Cardiac muscle cell (in vitro differentiated cells and primary cell): ENCODE data around the gene CD19. TPM values are rescaled to one million over a fixed set of nuclear protein-coding genes. Genes with fewer than 3 reads are reported as not detected.

Experiments used
- DNase-seq, 2 donors: peaks; one replicate each; pipeline versions ENCODE4 v3.0.0 to v3.0.0-alpha.2; 2010 to 2017; ENCODE audit warnings: low read depth in 1 of 2, low spot score in 1 of 2
- H3K27ac ChIP-seq: fragments of 200-600 bp; sonication (generic); 2 replicates; pipeline ENCODE4 v1.5.1; 2016
- H3K27me3 ChIP-seq: fragments of 200-600 bp; sonication (generic); 2 replicates; pipeline ENCODE4 v1.6.0; 2016; ENCODE audit warnings: control low read depth
- H3K36me3 ChIP-seq: fragments of 200-600 bp; sonication (generic); 2 replicates; pipeline ENCODE4 v1.5.1; 2016; ENCODE audit warnings: control low read depth
- H3K4me1 ChIP-seq: fragments of 200-600 bp; sonication (generic); 2 replicates; pipeline ENCODE4 v1.8.1; 2017; ENCODE audit warnings: low read depth, mild to moderate bottlenecking, mixed run types
- H3K4me3 ChIP-seq: fragments of 200-600 bp; sonication (generic); 2 replicates; pipeline ENCODE4 v1.5.1; 2016; ENCODE audit warnings: mild to moderate bottlenecking
- H3K9me3 ChIP-seq: fragments of 200-600 bp; sonication (generic); 2 replicates; pipeline ENCODE4 v1.5.1; 2017; ENCODE audit warnings: low read depth, mild to moderate bottlenecking, control low read depth
- polyA plus RNA-seq: library from polyadenylated mRNA; unstranded; fragments of >200 nt; fragmentation: Nextera tagmentation; extraction: Ambion mirVana; gene quantifications from 2 replicates; pipeline ENCODE4 v1.2.1, GENCODE V29; 2016
- total RNA-seq: library from RNA; depleted of rRNA; stranded (reverse); fragments of >200 nt; gene quantifications from 2 replicates; pipeline ENCODE4 v1.2.3, GENCODE V29; 2016
- TF ChIP-seq, protein P1 (sequence below): IDR thresholded peaks from 2 replicates; pipeline ENCODE4 v1.5.1; 2012; ENCODE audit warnings: low read depth, mild to moderate bottlenecking, low read length

The CD19 gene
- total and polyA plus RNA-seq, 2 experiments from 2014 or later = 1.1 TPM; not detected in 1

GRCh38 chr16:28984619-28985135, 52.9 kb downstream of the CD19 start, which contains the start of gene LAT:
LAT (plus strand) TSS chr16:28985052; CDS start chr16:28985418, 366 bp downstream.
- Histone ChIP-seq H3K36me3 (peaks cover 3% of the 10 kb centered on the region), H3K4me1 (no peaks in the 10 kb centered on the region), H3K9me3 (no peaks in the 10 kb centered on the region), H3K4me3 (no peak within 1 kb of the TSS), H3K27me3 (no peaks in the 10 kb centered on the region), H3K27ac (no peak within 1 kb of the TSS)
- TF ChIP-seq, protein P1, sequence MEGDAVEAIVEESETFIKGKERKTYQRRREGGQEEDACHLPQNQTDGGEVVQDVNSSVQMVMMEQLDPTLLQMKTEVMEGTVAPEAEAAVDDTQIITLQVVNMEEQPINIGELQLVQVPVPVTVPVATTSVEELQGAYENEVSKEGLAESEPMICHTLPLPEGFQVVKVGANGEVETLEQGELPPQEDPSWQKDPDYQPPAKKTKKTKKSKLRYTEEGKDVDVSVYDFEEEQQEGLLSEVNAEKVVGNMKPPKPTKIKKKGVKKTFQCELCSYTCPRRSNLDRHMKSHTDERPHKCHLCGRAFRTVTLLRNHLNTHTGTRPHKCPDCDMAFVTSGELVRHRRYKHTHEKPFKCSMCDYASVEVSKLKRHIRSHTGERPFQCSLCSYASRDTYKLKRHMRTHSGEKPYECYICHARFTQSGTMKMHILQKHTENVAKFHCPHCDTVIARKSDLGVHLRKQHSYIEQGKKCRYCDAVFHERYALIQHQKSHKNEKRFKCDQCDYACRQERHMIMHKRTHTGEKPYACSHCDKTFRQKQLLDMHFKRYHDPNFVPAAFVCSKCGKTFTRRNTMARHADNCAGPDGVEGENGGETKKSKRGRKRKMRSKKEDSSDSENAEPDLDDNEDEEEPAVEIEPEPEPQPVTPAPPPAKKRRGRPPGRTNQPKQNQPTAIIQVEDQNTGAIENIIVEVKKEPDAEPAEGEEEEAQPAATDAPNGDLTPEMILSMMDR = no peak
- no peak for DNase-seq

DNA sequence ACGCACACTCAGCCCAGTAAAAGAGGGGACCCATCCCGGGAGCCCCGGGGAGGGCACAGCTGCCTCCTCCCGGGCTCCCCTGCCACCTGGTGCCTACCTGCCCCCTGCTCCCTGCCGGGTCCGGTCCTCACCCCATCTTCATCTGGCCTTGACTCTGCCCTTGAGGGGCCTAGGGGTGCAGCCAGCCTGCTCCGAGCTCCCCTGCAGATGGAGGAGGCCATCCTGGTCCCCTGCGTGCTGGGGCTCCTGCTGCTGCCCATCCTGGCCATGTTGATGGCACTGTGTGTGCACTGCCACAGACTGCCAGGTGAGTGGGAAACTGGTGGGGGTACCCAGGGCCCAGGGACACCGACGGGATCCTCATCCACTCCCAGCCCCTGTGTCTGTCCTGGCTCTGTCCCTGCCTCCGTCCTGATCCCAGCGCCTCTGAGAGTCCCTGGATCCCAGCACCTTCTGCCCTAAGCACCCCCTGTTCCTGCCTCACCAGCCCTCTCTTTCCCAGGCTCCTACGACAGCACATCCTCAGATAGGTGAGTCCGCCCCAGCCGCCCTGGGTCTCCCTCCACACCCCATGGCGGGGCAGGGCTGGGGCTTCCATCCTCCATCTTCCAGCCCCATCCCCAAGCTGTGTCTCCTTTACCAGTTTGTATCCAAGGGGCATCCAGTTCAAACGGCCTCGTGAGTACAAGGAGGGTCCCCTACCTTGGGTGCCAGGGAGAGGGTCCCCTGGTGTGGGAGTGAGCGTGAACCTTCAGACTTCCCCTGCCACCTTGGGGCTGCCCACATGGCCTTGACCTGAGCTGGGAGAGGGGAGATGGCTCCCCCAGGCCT, 53.7 kb downstream of the CD19 start:
- Histone ChIP-seq H3K27ac (no peak overlapping the region), H3K36me3 (peaks cover 3% of the 10 kb centered on the region), H3K9me3 (no peaks in the 10 kb centered on the region), H3K4me3 (no peak overlapping the region), H3K4me1 (no peaks in the 10 kb centered on the region), H3K27me3 (no peaks in the 10 kb centered on the region)
- DNase-seq = no peak
- TF ChIP-seq, protein P1 = no peak

GRCh38 chr16:28986046-28986445, 54.3 kb downstream of the CD19 start:
- Histone ChIP-seq H3K27ac (no peak overlapping the region), H3K27me3 (no peaks in the 10 kb centered on the region), H3K4me1 (no peaks in the 10 kb centered on the region), H3K36me3 (peaks cover under 1% of the 10 kb centered on the region), H3K4me3 (no peak overlapping the region), H3K9me3 (no peaks in the 10 kb centered on the region)
- TF ChIP-seq, protein P1 = no peak
- no peak for DNase-seq

GRCh38 chr16:28986492-28986891, 54.7 kb downstream of the CD19 start:
- Histone ChIP-seq H3K27me3 (no peaks in the 10 kb centered on the region), H3K36me3 (no peaks in the 10 kb centered on the region), H3K4me1 (no peaks in the 10 kb centered on the region), H3K4me3 (no peak overlapping the region), H3K9me3 (no peaks in the 10 kb centered on the region), H3K27ac (no peak overlapping the region)
- DNase-seq = no peak
- TF ChIP-seq, protein P1 = no peak

DNA sequence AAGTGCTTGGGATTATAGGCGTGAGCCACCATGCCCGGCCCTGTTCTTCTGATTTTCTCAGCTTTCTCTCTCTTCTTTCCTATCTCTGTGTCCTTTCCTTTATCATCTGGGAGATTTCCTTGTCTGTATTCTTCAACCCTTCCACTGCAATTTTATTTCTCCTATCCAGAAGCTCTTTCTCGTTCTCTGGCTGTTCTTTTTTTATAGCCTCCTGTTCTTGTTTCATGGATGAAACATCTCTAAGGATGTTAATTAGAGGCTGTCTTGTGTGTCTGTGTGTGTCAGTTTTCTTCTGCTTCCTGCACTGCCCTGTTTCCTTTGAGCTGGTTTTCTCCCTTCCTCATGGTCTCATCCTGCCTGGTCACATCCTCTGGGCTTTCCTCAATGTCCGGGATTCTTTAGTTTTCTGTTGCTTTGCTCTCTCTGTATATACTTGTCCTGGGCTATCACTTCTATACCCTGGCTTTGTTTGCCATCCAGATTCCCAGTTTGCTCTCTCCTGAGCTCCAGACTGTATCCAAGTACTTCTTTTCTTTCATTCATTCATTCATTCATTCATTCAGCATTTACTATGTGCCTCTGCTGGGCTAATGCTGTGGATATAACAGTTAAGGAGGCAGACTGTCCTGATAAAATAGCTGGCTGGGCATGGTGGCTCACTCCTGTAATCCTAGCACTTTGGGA, 55.5 kb downstream of the CD19 start:
- no peaks in the 10 kb centered on the region for H3K9me3 ChIP-seq
- no peak overlapping the region for H3K4me3 ChIP-seq
- H3K4me1 ChIP-seq = no peaks in the 10 kb centered on the region
- no peak for DNase-seq
- no peaks in the 10 kb centered on the region for H3K27me3 ChIP-seq
- TF ChIP-seq, protein P1 = no peak
- H3K36me3 ChIP-seq = no peaks in the 10 kb centered on the region
- H3K27ac ChIP-seq = no peak overlapping the region

Other genes with a start within 250 kb of the CD19 start
- gene EIF3C, start 220.5 kb upstream of the CD19 start, total RNA-seq = 287 and 310 TPM in 2 replicates
- 381 and 388 TPM in 2 replicates for gene EIF3C, start 220.5 kb upstream of the CD19 start, polyA plus RNA-seq
- 1.2 and 1.5 TPM in 2 replicates for gene NPIPB9, start 180.2 kb upstream of the CD19 start, total RNA-seq
- gene NPIPB9, start 180.2 kb upstream of the CD19 start, polyA plus RNA-seq = 1.8 and 2.1 TPM in 2 replicates
- gene ATXN2L, start 109.0 kb upstream of the CD19 start, total RNA-seq = 70.9 and 81.2 TPM in 2 replicates
- 116 and 129 TPM in 2 replicates for gene ATXN2L, start 109.0 kb upstream of the CD19 start, polyA plus RNA-seq
- gene TUFM, start 85.6 kb upstream of the CD19 start, total RNA-seq = 220 and 225 TPM in 2 replicates
- gene TUFM, start 85.6 kb upstream of the CD19 start, polyA plus RNA-seq = 305 and 359 TPM in 2 replicates
- gene SH2B1, start 68.1 kb upstream of the CD19 start, total RNA-seq = 79.5 and 92.0 TPM in 2 replicates
- 37.7 and 41.1 TPM in 2 replicates for gene SH2B1, start 68.1 kb upstream of the CD19 start, polyA plus RNA-seq
- 2.6 and 2.7 TPM in 2 replicates for gene ATP2A1, start 53.5 kb upstream of the CD19 start, total RNA-seq
- 2.6 and 5.0 TPM in 2 replicates for gene ATP2A1, start 53.5 kb upstream of the CD19 start, polyA plus RNA-seq
- 74.0 and 87.3 TPM in 2 replicates for gene RABEP2, start 6.7 kb upstream of the CD19 start, total RNA-seq
- gene RABEP2, start 6.7 kb upstream of the CD19 start, polyA plus RNA-seq = 30.8 and 34.4 TPM in 2 replicates
- 32.9 and 71.6 TPM in 2 replicates for gene NFATC2IP, start 19.0 kb downstream of the CD19 start, total RNA-seq
- gene NFATC2IP, start 19.0 kb downstream of the CD19 start, polyA plus RNA-seq = 46.5 and 49.8 TPM in 2 replicates
- 54.4 and 69.8 TPM in 2 replicates for gene SPNS1, start 42.8 kb downstream of the CD19 start, total RNA-seq
- gene SPNS1, start 42.8 kb downstream of the CD19 start, polyA plus RNA-seq = 80.2 and 98.9 TPM in 2 replicates
- gene LAT, start 53.1 kb downstream of the CD19 start, total RNA-seq = 1.2 and 1.5 TPM in 2 replicates
- 0.56 and 0.83 TPM in 2 replicates for gene LAT, start 53.1 kb downstream of the CD19 start, polyA plus RNA-seq